NCI-H1417 treated with DMSO at 0.1 percent for 48 hours (cell line): Measurements from ENCODE around the gene ADK.
"Not testable (repeated sequence)": the region's sequence is repeated elsewhere in the genome, so short reads cannot be mapped to it uniquely, and the experiment has no call there.

Experiments used
- DNase-seq: peaks from one replicate; lab custom pipeline; 2025; lab: John Stamatoyannopoulos, UW

Gene ADK

DNA sequence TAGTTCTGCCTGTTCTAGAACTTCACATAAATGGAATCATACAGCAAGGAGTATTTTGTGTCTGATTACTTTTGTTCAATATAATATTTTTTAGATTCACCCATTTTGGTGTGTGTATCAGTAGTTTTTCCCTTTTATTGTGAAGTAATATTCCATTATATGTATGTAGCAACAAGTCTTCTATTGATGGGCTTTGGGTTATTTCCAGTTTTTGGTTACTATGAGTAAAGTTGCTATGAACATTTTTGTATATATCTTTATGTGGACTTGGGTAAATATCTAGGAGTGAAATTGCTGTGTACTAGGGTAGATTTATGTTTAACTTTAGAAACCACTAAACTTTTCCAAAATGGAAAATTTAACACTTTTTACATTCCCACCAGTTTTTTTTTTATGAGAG lies 35.7 kb downstream of the ADK start:
- DNase-seq = no peak

DNA sequence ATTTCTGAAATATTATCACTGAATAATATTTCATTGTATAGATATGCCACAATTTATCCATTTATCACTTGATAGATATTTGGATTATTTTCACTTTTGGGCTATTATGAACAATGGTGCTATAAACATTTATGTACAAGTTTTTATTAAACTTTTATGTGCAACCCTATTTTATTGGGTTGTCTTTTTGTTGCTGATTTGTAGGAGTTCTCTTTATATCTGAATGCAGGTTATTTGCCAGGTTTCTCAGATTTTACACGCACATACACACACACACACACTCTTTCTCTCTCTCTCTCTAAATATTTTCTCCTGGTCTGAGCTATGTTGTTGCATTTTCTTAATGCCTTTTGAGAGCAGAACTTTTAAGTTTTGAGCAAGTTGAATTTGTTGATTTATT lies 36.2 kb downstream of the ADK start:
- no peak for DNase-seq

DNA sequence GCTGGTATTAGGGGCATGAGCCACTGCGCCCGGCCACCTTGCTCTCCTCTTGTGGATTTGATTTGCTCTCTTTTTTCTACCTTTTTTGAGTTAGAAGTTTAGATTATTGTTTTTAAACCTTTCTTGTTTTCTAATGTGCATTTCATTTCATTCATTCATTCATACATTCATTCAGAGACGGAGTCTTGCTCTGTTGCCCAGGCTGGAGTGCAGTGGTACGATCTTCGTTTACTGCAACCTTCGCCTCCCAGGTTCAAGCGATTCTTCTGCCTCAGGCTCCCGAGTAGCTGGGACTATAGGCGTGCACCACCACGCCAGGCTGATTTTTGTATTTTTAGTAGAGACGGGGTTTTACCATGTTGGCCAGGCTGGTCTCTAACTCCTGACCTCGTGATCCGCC lies 37.6 kb downstream of the ADK start:
- not testable (repeated sequence) for DNase-seq

DNA sequence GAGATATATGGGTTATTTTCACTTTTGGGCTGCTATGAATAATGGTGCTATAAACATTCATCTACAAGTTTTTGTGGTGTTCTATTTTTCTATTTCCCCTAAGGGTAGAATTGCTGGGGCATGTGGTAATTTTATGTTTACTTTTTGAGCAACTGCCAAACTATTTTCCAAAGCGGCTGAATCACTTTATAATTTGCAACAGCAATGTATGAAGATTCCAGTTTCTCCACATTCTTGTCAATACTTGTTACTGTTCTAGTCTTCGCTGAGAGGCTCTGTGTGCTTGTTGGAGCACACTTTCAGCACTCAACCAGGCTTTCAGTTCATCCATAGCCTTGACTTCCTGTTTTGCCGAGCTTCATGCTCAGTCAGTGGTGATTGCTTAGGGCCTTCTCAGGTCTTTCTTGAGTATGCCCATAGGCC lies 39.0 kb downstream of the ADK start:
- DNase-seq = no peak

DNA sequence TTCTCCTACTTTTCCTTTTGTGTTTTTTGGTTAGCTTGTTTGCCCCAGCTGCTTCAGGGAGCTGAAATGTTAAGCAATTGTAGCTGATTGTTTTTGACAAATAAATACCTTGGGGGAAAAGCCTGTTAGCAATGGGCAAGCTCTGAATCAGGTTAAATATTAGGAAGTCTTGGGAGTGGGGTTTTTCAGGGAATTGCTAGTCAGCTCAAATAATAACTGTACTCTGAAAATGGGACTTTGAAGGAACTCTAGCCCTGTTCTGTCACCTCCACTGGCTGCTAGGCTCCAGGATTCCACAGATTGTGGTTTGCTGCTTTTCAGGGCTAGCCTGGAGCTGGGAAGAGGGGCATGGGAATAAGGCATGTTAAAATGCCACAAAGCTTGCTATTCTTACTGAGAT lies 39.5 kb downstream of the ADK start:
- no peak for DNase-seq

DNA sequence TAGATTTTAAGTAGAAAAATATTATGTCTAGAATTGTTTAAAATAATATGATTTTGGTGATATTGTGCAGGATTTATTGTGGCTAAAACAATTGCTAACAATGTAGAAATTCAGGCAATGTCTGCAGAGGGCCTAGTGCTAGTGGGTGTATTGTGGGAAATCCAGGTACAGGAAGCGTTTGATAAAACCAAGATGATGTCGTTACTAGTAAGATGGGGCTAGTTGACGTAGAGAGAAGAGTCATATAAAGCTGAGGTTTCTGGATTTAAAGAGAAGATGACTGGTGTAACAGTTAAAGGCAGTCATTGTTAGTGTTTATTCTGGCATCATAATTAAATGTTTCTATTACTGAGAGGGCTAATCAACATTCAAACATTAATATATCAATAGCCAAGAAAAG lies 43.5 kb downstream of the ADK start:
- no peak for DNase-seq

DNA sequence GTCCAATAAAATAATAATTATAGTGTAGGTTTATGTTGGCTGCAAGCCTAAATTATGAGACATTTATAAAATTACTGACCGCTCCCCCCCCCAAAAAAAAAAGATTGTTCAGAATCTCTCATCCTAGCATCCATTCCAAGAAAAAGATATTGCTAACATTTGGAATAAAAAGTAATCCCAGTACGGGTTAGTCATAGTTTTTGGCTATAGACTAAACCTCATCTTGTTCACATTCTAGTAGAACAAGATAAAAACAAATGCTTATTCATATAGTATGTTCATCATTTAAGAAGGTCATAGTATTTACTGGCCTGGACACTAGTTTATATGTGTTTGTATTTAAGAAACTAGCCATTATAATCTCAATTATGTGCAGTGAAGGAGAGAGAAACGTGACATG lies 44.0 kb downstream of the ADK start:
- DNase-seq = no peak

DNA sequence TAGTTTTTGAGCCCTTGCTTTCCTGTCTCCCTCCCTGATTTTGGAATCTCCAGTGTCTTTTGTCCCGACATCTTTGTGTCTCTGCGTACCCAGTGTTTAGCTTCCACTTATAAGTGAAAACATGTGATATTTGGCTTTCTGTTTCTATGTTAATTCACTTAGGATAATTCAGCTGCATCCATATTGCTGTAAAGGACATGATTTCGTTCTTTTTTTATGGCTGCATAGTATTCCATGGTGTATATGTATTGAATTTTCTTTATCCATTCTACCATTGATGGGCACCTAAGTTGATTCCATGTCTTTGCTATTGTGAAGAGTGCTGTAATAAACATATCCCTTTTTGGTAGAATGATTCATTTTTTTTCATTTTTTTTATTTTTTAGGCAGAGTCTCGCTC lies 48.3 kb downstream of the ADK start:
- no peak for DNase-seq

DNA sequence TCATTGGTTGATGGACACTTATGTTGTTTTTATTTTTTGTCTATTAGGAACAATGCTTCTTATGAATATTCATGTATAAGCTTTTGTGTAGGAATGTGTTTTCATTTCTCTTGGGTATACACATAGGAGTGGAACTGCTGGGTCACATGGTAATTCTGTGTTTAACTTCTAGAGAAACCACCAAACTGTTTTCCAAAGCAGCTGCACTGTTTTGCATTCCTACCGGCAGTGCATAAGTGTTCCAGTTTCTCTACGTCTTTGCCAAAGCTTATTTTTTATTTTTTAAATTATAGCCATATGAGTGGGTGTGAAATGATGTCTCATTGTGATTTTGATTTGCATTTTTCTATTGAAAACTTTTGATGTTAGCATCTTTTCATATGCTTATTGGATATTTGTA lies 51.3 kb downstream of the ADK start:
- DNase-seq = no peak

DNA sequence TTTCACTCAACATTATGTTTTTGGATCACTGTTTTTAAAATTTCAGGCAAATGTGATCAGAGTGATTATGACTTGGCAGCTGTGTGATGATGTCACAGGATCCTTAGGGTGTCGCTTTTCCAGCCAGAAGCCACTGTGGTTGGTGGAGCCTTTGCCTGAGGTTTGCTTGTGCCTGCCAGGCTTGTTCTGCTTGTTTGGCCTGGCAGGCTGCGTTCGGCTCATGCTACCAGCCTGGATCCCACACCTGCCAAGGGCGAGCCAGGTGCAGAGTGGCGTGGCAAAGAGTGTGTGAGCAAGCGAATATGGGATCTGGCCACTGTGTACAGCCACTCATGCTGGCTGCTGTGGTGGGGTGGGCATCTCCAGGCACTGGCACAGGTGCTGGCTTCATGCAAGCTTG lies 55.7 kb downstream of the ADK start:
- DNase-seq = no peak

DNA sequence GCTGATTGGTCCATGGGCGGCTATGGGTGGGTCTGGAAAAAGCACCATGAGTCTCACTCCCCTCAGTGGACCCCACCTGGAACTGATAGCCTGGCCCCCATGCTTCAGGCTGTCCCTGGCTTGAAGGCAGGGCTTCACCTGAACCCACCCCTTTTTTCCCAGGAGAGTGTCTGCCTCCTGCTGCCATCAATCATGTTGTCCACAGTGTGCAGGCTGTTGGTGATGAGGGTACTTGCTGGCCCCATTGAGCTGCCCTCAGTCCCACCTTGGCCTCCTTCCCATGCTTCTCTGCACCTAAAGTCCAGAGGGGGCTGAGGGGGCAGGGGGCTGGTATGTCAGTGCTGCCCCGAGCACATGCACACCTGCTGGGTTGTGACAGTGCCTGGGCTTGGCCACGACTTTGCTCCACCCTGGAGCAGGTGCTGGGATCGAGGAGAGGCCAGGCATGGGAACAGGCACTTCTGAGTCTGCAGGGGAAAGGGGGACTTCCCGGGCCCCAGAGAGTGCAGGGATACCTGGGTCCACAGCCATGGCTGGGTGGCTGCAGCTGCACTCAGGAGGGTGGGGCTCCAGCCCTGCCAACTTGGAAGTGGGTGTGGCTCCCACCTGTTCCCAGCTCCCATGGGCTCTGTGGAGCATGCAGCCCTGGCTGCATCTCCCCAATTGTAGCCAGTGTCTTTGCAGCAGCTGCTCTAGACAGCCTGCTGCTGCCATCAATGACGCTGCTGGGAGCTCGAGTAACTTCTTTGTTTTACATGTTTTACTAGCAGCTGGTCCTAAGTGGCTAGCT lies 56.9 kb downstream of the ADK start:
- DNase-seq = no peak

DNA sequence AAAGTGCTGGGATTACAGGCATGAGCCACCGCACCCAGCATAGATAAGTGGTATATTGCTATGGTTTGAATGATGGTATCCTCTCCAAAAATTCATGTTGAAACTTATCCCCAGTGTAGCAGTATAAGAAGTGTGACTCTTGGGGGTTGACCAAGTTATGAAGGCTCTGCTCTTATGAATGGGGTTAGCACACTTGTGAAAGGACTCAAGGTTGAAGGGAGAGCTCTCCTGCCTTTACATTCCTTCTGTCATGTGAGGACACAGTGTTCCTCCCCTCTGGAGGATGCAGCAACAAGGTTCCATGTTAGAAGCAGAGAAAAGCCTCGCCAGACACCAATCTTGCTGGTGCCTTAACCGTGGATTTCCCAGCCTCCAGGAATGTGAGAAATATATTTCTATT lies 58.0 kb downstream of the ADK start:
- DNase-seq = no peak

DNA sequence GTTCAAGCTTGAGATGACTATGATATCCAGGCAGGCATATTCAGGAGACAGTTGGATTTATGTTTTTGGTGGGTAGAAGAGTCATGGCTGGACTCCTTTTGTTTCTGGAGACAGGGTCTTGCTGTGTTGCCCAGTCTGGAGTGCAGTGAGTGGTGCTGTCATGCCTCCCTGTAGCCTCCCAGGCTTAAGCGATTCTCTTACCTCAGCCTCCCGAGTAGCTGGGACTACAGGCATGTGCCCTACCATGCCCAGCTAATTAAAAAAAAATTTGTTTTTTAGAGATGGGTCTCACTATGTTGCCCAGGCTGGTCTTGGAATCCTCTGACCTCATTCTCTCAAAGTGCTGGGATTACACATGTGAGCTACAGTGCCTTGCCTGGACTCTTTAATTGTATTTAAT lies 62.0 kb downstream of the ADK start:
- DNase-seq = no peak

DNA sequence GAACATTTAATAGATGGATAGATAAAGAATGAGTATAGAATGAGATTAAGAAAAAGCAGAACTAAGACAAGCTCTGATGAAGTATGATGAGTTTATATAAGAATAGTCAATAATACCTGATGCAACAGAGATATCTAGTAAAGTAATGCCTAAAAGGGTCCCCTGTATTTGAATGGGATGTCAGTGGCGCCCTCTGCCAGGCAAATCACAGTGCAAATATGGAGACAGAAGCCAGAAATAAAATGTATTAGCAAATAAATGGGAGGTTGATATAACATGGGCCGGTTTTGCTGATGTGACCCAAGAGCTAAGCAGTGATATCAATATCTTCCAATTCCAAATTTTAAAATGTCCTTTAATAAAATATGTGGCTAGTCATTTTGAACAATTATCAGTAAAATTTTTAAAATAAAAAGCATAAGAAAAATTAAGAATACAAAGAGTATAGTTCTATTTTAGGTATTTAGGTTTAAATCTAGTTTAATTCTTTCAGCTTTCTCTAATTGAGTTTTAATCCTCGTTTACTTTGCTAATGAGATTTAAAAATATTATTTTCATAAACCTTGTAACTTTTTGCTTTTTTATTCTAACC lies 62.6 kb downstream of the ADK start:
- no peak for DNase-seq

DNA sequence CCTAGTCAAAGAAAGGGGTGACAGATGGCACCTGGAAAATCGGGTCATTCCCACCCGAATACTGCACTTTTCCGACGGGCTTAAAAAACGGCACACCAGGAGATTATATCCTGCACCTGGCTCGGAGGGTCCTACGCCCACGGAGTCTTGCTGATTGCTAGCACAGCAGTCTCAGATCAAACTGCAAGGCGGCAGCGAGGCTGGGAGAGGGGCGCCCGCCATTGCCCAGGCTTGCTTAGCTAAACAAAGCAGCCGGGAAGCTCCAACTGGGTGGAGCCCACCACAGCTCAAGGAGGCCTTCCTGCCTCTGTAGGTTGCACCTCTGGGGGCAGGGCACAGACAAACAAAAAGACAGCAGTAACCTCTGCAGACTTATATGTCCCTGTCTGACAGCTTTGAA lies 66.1 kb downstream of the ADK start:
- DNase-seq = not testable (repeated sequence)

DNA sequence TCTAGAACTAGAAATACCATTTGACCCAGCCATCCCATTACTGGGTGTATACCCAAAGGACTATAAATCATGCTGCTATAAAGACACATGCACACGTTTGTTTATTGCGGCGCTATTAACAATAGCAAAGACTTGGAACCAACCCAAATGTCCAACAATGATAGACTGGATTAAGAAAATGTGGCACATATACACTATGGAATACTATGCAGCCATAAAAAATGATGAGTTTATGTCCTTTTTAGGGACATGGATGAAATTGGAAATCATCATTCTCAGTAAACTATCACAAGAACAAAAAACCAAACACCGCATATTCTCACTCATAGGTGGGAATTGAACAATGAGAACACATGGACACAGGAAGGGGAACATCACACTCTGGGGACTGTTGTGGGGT lies 71.4 kb downstream of the ADK start:
- not testable (repeated sequence) for DNase-seq

DNA sequence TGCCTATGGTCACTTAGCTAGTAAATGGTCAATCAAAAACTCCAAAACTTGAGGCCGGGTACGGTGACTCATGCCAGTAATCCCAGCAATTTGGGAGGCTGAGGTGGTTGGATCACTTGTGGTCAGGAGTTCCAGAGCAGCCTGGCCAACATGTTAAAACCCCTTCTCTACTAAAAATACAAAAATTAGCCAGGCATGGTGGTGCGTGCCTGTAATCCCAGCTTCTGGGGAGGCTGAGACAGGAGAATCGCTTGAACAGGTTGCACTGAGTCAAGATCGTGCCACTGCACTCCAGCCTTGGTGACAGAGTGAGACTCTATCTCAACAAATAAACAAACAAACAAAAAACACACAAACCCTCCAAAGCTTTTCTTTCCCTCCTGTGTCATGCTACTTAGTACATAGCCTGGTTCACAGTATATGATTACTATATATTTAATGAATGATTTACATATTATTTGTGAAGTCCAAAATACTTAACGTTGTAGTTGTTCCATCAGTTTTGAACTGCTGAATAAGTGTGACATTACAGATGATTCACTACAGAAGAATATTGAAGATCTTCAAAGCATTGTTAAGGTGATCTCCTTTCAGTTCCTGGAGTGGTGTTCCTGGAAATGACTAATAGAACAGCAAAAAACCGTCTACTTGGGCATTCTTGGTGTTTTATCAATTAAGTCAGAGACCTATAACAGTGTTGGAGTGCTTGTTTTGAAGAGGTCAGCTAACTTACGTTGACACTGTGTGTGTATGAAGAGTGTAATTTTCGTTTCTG lies 72.9 kb downstream of the ADK start:
- DNase-seq = no peak

DNA sequence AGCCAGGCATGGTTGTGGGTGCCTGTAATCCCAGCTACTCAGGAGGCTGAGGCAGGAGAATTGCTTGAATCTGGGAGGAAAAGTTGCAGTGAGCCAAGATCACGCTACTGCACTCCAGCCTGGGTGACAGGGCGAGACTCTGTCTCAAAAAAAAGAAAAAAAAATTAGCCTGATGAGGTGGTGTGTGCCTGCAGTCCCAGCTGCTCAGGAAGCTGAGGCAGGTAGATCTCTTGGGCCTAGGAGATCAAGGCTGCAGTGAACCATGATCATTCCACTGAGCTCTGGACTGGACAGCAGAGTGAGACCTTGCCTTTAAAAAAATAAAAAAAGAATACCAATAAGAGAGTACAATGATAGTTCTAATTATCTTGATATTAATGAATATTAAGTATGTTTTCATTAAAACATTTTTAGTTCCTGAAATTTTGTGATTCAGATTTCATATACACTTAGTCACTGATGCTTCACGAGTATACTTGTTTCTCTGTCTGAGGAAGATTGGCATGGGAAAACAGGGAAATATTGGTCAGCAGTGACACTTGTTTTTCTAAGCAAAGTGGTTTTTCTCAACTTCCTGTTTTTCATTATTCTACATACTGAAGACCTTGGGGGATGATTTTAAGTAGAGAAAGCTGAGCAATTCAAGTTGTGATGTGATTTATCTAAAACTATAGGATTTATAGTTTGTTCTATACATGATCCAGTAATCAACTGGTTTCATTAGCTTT lies 76.8 kb downstream of the ADK start:
- no peak for DNase-seq

DNA sequence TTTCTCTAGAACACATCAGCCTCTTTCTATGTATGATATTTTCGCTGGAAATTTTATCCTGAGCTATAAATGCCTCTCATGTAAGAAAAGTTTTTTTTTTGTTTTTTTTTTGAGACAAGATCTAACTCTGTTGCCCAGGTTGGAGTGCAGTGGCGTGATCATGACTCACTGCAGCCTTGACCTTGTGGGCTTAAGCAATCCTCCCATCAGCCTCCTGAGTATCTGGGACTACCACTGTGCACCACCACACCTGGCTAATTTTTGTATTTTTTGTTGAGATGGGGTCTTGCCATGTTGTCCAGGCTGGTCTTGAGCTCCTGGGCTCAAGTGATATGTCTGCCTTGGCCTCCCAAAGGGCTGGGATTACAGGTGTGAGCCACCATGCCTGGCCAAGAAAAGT lies 80.4 kb downstream of the ADK start:
- no peak for DNase-seq

DNA sequence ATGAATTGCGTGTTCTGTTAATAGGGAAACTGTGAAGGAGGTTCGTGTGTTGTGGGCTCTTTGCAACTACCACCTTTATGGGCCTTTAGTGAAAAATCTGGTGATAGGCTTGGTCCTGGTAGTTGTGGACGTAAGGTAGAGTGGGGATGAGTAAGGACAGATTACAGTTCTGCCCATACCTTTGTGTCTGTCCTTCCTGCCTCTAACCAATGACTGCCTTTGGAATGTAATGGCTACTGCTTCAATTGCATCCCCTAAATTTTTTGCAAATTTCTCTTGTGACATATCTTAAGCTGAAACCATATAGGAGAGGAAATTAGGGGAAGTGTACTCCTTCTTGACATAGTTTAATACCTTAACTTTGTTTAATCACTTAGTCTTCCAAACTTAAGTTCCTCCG lies 82.3 kb downstream of the ADK start:
- no peak for DNase-seq

DNA sequence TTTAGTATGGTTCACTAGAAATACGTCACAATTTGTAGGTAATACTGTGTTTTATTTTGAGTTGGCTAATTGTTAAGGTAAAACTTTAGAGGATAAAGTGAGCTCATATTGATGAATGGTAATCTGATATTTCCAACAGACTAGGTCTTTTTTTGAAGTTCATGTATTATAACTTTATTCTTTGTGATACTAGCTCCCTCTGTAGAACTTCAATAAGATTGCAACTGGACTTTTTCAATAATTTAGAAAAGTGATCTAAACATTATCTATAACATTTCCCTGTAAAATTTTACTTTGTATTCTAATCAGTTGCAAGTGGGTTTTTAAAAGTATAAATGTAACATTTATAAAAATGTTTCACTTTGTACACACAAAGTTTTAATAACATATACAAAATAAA lies 83.5 kb downstream of the ADK start:
- no peak for DNase-seq

DNA sequence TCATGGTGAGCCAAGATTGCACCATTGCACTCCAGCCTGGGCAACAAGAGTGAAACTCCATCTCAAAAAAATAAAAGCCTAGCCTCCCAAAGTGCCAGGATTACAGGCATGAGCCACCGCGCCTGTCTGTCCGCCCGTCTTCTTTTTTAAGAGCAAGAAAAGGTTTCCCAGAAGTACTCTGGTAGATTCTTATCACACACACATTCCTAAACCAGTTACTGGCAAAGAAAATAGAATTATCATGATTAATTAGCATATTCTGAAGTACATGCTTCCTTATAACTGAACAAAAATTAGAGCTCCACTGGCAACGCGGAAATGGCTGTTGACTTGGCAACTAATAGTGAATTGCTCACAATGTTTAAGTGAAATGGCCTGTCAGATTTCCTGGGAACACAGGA lies 87.0 kb downstream of the ADK start:
- DNase-seq = no peak

DNA sequence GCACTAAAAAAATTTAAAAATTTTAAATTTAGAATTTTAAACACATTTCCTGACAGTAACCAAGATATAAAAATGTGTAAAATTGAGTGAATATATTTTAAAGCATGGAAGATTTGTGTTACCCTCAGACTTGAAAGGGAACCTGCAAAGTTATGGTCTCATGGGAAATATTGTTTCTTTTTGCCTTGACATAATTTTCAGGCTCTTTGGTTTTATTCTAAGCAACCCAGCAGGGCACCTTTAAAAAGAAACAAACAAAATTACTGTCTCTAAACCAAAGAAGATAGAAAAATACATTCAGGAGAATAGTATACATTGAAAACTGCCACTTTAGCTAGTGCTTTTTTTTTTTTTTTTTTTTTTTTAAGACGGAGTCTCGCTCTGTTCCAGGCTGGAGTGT lies 87.5 kb downstream of the ADK start:
- DNase-seq = no peak
